COLO668 (cell line): ENCODE measurements around the gene FYB2.

ENCODE experiments used
- DNase-seq: peaks from one replicate; lab custom pipeline; 2025; ENCODE audit not compliant: unreplicated experiment; lab: John Stamatoyannopoulos, UW

The FYB2 gene

DNA sequence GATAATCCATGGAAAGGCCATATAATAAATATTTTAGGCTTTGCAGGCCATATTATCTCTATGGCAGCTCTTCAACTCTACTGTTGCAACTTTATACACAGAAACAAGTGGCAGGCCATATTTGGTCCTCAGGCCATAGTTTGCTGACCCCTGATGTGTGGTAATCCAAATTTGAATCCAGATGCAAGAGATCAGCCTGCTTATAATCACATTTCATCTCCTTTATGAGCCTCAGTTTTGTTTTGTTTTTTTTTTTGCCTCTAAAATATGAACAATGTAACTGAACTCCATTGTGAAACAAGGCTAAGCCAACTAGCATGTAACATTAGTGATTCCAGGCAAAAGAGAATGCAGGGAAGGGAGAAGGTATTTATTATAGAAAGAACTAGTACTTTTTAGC is 92.5 kb downstream of the FYB2 start:
- no peak for DNase-seq

DNA sequence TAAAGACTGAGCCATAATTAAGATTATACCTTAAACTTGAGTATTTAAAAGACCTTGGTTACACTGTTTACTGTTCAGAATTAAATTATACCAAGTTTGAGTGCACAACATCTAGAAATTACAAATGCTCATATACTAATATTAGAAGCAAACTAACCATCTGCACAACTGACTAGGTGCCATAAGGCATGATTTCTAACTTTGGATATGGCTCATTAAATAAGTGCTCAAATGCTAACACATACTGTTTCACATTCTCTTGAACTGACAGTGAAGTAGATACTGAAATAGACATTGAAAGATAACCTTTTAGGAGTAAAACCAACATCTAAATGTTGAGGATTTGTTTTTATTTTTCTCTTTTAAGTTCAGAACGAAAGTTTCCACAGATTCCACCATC is 100.0 kb downstream of the FYB2 start:
- no peak for DNase-seq

DNA sequence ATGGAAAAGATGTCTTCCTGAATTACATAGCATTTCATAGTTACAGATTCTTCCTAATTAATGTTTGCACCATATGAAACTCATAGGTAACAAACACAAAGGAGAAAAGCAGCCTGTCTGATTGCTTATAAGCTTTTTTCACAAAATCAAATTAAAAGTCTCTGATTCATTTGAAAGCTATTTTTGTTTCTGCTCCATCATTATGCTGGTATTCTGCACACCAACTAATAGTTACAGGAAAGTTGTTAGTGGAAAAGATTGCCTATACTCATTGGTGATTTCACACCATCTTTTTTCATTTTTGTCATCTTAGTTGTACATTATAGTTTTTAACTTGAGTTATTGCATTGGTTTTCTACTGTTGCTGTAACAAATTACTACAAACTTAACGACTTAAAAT is 104.0 kb downstream of the FYB2 start:
- no peak for DNase-seq

DNA sequence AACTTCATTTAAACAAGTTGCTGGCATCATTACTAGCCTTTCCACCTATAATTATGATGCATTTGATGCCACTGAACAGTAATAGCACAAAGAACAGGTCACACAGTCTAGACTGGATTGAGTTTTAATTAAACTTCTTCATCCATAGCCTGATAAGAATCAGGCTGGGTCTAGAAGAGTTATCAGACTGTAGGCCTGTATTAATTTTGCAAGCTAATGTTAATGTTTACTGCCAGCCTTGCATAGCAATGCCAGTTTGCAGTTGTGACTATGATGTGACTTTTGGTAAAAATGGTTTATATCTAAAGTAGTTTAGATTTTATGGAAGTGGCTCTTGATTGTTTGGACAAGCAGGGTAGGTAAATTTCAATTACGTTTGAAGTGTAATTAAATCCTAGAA is 106.1 kb downstream of the FYB2 start:
- no peak for DNase-seq

DNA sequence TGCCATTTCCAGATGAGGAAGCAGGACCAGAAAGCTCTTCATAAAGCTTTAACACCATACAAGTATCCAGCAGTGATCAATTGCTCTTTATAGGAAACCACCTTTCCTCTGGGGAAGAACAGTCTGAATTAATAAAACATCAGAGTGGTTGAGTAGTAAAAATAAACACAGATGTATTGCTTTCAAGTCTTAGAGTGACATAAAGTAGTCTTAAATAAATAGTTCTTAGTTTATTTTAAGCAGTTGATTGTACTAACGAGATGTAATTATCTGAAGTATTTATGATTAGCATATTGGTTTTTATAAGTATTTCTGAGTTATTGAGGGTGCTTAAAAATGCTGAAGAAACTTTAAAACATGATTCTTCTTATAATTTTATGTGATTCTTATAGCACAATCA is 107.1 kb downstream of the FYB2 start:
- DNase-seq, result no peak

DNA sequence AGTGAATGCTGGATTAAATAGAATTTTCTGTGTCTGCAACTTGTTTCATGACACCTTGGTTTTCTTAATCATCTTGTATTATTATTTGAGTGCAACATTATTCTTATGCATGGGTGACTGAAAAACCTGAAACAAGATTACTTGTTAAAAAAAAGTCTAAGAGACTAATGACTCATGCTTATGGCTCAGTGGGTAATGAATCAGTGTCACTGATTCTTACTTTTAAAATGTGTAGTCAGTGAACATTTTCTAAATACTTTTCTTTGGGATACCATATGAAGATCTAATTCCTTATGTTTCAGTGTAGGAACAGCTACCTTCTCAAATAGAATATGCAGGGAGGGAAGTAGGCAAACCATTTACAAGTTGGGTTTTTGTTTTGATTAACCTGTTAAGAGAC is 108.6 kb downstream of the FYB2 start:
- no peak for DNase-seq

DNA sequence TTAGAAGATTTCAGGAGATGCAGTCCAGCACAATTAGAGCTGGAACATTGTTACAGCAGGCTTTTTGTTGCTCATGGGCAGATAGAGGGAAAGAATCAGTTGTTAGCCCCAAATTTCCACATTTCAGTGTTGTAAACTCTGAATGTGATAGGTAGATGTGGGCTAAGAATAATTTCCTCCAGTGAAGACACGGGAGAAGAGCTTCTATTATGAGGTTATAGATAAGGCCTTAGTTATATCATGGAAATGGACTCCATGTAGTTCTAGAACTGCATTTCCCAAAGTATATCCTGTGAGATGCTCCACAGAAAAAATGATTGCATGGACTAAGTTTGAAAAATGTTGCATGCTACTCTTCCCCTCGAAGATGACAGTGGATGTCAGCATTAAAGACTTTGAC is 109.2 kb downstream of the FYB2 start:
- no peak for DNase-seq

DNA sequence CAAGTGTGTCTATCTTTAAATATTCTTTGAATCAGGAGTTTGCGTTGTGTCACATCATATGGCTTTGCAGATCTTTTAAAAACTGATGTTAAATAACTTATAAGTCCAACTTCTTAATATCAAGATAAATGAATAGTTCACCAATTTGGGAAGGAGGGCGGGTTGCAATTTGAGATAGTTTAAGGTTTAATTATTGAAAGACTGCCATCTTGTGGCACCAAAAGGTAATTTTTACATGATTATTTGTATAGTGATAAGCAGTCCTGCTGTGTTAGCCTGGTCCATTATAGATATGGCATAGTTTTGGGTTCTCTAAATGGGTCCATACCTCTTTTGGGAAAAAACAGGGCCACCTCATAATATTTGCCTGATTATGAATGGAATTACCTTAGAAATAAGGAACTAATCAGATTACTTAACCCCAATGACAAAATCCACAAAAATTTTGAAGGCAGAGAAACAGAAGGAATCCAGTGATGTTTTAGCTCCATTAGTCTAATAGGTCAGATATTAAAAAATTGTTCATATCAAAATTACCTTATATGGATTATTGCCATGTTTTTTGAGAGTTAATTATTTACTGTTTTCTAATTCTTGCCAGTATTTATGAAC is 109.8 kb downstream of the FYB2 start:
- DNase-seq, result no peak

DNA sequence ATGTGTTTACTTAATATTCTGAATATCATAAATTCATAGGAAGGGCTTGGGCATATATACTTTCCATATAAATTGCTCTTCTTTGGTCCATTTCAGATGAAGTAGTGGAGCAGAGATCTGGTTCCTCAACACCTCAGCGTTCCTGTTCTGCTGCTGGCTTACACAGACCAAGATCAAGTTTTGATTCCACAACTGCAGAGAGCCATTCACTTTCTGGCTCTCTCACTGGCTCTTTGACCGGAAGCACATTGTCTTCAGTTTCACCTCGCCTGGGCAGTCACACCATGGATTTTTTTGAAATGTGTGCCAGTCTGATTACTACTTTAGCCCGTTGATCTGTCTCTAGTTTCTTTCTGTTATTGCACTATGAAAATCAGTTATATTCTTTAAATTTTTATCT is 111.8 kb downstream of the FYB2 start:
- DNase-seq, result no peak

DNA sequence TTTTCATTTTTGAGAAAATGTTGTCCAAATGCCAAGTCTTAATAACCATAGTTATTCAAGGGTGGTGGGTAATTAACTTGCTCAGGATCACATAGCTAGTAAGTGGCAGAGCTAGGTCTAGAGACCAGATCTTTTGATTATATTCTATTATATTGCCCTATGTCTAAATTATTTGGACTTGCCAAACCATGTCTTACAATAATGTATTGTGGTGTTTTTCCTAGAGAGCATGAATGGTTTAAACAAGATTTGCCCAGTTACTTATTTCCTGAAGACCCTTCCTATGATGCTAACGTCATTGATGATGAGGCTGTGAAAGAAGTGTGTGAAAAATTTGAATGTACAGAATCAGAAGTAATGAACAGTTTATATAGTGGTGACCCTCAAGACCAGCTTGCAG is 115.5 kb downstream of the FYB2 start:
- DNase-seq, result no peak

DNA sequence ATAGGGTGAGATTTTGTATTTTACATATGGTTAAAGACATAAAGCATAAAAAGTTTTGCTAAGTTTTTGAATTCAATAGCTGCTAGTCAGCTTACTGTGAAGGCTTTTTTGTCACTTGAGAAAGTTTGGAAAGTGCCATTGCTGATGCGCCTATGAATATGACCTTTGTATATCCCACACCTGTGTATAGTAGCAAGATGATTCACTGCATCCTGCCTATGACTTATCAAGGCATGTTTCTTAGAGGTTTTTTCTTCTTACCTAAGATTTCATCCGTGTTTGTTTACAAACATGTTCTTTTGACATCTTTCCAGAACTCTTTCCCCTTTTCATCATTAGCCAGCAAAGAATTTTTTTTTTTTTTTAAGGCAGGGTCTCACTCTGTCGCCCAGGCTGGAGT is 122.5 kb downstream of the FYB2 start:
- DNase-seq, result no peak

DNA sequence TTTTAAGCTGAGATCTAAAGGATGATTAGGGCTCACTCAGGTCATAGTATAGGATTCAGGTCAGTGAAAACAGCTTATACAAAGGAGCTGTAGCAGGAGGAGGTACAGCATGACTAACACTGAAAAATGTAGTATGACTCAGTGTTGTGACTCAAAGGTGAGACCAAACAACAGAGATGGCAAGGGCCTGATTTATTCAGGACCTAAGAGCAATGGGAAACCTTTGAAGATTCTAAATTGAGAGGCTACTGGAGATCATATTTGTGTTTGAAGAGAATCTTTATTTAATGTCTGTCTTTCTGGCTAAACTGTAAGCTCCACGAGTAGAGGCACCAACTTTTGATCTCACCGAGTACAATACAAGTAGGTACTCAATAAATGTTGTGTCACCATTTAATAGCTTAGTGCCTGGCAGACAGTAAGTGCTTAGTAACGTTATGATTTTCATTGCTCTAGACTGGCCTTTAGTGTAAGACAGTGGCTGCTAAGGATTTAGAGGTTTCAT is 130.6 kb downstream of the FYB2 start:
- peak; percentile 33 for DNase-seq

DNA sequence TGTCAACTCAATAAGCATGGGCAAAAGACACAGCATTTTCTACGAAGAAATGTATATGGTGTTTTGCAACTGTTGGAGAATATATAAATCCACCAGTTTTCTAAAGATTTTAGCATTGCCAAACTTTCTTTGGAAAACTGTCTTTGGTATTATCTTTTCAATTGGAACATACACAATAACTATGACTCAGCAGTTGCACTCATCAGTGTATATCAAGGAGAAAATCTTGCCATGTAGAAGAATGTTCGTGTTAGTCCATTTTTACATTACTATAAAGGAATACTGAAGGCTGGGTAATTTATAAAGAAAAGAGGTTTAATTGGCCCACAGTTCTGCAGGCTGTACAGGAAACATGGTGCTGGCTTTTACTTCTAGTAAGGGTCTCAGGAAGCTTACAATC is 133.0 kb downstream of the FYB2 start:
- DNase-seq, result no peak

DNA sequence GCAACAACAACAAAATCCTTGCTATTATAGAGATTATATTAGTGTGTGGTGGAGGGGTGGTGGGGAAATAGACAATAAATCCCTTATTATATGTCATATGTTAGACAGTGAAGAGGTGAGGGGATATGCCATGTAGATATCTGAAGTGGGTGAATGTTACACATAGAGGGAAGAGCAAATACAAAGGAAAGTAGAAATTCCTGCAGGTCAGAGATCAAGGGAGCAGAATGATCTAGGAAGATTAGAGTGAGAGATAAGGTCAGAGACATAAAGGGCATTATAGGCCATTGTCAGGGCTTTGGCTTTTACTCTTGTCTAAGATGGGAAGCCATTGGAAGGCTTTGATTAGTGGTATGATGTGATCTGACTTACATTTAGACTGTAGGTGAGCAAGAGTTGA is 135.6 kb downstream of the FYB2 start:
- DNase-seq, result no peak

DNA sequence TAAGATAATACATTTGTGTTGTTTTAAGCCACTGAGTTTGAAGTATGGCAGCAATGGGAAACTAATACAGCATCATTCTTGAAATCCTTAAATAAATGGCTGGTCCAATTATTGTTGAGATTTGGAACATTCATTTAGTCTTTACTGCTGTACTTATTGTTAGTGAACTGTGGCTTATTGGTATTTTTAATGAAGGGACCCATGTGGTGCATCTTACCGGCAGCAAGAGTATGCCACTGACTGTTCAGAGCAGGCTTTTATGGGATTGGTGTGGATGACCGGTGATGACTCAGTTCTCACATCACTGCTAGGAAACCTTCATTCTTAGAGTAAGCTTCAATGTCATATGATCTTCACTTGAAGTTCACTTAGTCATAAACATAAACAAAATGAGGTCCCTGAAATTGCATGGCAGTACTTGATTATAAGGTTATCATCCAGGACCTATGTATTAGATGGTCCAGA is 142.6 kb downstream of the FYB2 start:
- DNase-seq, result no peak

DNA sequence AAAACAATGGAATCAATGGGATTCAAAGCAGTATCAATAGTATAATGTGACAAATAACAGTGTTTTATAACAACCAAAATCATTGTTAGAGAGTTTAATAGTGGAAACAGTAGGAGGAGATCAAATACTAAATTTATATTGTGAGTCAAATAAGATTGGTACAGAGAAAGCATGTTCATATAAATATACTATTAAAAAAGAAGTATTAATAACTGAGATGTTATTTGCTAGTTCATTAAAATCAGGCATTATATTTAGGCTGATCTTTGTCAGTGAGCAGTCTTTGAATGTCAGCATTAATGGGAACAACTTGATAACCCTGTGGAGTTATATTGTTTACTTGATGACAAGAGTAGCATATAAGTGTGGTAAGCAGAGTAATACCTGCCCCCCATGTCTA is 143.4 kb downstream of the FYB2 start:
- no peak for DNase-seq

DNA sequence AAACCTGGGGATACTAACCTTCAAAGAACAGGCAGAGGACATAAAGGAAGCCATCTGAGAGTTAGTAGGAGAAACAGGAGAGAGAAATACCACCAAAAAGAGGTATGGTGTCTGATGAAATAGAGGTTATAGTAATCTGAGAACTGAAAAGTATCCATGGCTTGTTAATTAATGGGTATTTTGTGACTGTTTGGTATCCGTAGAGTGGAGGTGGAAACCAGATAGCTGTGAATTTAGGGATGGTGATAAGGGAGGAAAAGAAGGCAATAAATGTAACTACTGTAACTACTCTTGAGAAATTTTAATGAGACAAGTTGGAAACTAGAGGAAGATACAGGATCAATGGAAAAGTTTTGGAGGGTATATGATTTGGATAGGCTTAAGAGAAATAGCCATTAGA is 146.6 kb downstream of the FYB2 start:
- DNase-seq, result no peak

DNA sequence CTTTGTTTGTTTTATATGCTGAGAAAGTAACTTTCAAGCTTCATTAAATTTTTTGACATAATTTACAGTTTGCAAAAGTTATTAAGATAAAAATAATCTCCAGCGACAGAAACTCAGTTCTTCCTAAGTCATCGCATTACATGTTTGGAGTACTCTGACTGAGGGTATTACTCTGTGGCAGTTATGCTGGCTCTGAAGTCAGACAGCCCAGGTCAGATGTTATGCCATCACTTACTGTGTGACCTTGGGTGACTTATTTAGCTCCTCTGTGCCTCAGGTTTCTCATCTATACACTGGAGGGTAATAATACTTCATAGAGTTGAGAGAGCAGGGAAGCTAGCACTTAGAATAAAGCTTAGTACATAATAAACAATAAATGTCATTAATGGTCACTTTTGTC is 147.7 kb downstream of the FYB2 start:
- DNase-seq, result no peak

DNA sequence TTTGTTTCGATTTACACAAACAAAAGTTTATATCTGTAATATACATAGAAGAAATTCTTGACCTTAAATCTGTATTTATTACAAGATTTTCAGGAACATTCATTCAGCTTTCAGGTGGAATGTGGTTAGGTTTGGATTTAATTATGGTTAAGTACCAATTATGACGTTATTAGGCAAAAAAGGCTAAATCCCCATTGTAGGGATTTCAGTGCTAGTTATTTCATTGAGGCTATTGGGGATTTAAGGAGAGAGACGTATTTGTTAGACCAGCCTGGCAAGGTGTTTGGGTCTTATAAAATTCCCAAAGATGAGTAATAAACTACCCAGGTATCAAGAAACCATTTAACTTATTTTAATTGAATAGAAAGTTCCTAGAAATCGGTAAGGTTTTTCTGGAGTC is 148.1 kb downstream of the FYB2 start:
- DNase-seq, result no peak

DNA sequence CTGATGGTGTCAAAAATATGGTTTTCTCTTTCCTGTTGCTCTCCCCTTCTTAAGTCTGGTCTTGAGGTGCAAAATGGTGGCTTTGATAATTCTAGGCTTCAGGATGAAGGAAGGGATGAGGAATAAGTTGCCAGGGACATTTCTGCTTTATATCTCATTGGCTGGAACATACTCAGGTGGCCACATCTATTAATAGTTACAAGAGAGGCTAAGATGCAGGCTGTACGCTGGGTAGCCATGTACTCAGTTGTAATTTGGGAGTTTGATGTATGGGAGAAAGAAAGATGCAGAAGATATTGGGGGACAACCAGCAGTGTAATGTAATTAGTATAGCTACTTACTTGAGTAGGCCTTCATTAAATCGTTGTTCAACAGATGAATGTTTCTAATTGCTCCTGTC is 148.9 kb downstream of the FYB2 start:
- no peak for DNase-seq
